Loucy (cell line): Measurements from ENCODE around the gene FBXO4.

ENCODE experiments used
- H2AFZ ChIP-seq: fragments of 200-600 bp; sonication (generic); 2 replicates; pipeline ENCODE4 v1.6.0; 2016; ENCODE audit warnings: antibody characterized with exemption, mild to moderate bottlenecking, low read length, moderate library complexity
- H3F3A ChIP-seq: fragments of 200-600 bp; 2 replicates; pipeline ENCODE4 v1.6.0; 2016; ENCODE audit warnings: antibody characterized with exemption, low read depth, mild to moderate bottlenecking
- H3K27me3 ChIP-seq: fragments of 200-600 bp; sonication (generic); 2 replicates; pipeline ENCODE4 v1.6.1; 2014; ENCODE audit warnings: low read length, mild to moderate bottlenecking; ENCODE audit not compliant: insufficient read depth, poor library complexity, severe bottlenecking
- H3K36me3 ChIP-seq: fragments of 200-600 bp; sonication (generic); 2 replicates; pipeline ENCODE4 v1.6.1; 2016; ENCODE audit warnings: low read length; ENCODE audit not compliant: insufficient read depth
- H3K4me1 ChIP-seq: fragments of 200-600 bp; sonication (generic); 2 replicates; pipeline ENCODE4 v1.5.1; 2014; ENCODE audit warnings: low read length, mild to moderate bottlenecking; ENCODE audit not compliant: insufficient read depth, poor library complexity, severe bottlenecking
- H3K4me2 ChIP-seq: fragments of 200-600 bp; sonication (generic); 2 replicates; pipeline ENCODE4 v1.6.0; 2014; ENCODE audit warnings: antibody characterized with exemption, low read length, low read depth, mild to moderate bottlenecking; ENCODE audit not compliant: poor library complexity, severe bottlenecking
- H3K4me3 ChIP-seq: fragments of 200-600 bp; sonication (generic); 2 replicates; pipeline ENCODE4 v1.5.1; 2014; ENCODE audit warnings: low read length, mild to moderate bottlenecking, mixed read lengths; ENCODE audit not compliant: poor library complexity, severe bottlenecking
- H3K79me2 ChIP-seq: fragments of 200-600 bp; sonication (generic); 2 replicates; pipeline ENCODE4 v1.6.1; 2014; ENCODE audit warnings: low read length; ENCODE audit not compliant: insufficient read depth
- H3K9ac ChIP-seq: fragments of 200-600 bp; sonication (generic); 2 replicates; pipeline ENCODE4 v1.6.0; 2014; ENCODE audit warnings: mild to moderate bottlenecking, low read depth, low read length, moderate library complexity; ENCODE audit not compliant: poor library complexity, severe bottlenecking
- H3K9me2 ChIP-seq: fragments of 200-600 bp; sonication (generic); replicated peaks from 2 replicates; pipeline ENCODE4 v1.6.1; 2016; ENCODE audit warnings: low read depth, low read length, mixed read lengths
- H3K9me3 ChIP-seq: fragments of 200-600 bp; sonication (generic); 2 replicates; pipeline ENCODE4 v1.6.1; 2014; ENCODE audit warnings: mild to moderate bottlenecking, antibody characterized with exemption, low read length, low read depth; ENCODE audit not compliant: insufficient read depth
- H4K20me1 ChIP-seq: fragments of 200-600 bp; sonication (generic); 2 replicates; pipeline ENCODE4 v1.6.0; 2014; ENCODE audit warnings: antibody characterized with exemption, low read length, mild to moderate bottlenecking; ENCODE audit not compliant: insufficient read depth, poor library complexity, severe bottlenecking
- CTCF ChIP-seq: fragments of 200-600 bp; sonication (generic); conservative IDR thresholded peaks from 2 replicates; pipeline ENCODE4 v1.5.1; 2014; ENCODE audit warnings: mild to moderate bottlenecking, antibody characterized with exemption, low read length
- EZH2phosphoT487 ChIP-seq: fragments of 200-600 bp; IDR thresholded peaks from 2 replicates; pipeline ENCODE4 v1.6.1; 2018; ENCODE audit warnings: antibody characterized with exemption, mild to moderate bottlenecking, moderate library complexity, borderline replicate concordance

FBXO4 gene

GRCh38 chr5:41954286-41954685, 29.2 kb downstream of the FBXO4 start:
- Histone ChIP-seq H3K79me2 (no peaks in the 10 kb centered on the region), H3F3A (no peaks in the 10 kb centered on the region), H3K4me2 (no peak overlapping the region), H2AFZ (no peak overlapping the region), H3K9me2 (no peaks in the 10 kb centered on the region), H4K20me1 (no peaks in the 10 kb centered on the region), H3K27me3 (no peaks in the 10 kb centered on the region), H3K4me3 (no peak overlapping the region), H3K9ac (no peak overlapping the region), H3K9me3 (no peaks in the 10 kb centered on the region), H3K36me3 (no peaks in the 10 kb centered on the region), H3K4me1 (no peaks in the 10 kb centered on the region)
- TF ChIP-seq CTCF (no peak), EZH2phosphoT487 (no peak)

GRCh38 chr5:41955432-41956024, 30.4 kb downstream of the FBXO4 start:
- Histone ChIP-seq H3K9me2 (no peaks in the 10 kb centered on the region), H3K9me3 (no peaks in the 10 kb centered on the region), H2AFZ (no peak overlapping the region), H3K9ac (no peak overlapping the region), H3K4me1 (no peaks in the 10 kb centered on the region), H4K20me1 (no peaks in the 10 kb centered on the region), H3K36me3 (no peaks in the 10 kb centered on the region), H3K27me3 (no peaks in the 10 kb centered on the region), H3K4me3 (no peak overlapping the region), H3K79me2 (no peaks in the 10 kb centered on the region), H3F3A (no peaks in the 10 kb centered on the region), H3K4me2 (no peak overlapping the region)
- TF ChIP-seq EZH2phosphoT487 (no peak), CTCF (no peak)

GRCh38 chr5:41956943-41957342, 31.9 kb downstream of the FBXO4 start:
- Histone ChIP-seq H3K9me3 (no peaks in the 10 kb centered on the region), H2AFZ (no peak overlapping the region), H3K27me3 (no peaks in the 10 kb centered on the region), H3K36me3 (no peaks in the 10 kb centered on the region), H3F3A (no peaks in the 10 kb centered on the region), H3K79me2 (no peaks in the 10 kb centered on the region), H3K4me1 (no peaks in the 10 kb centered on the region), H3K4me3 (no peak overlapping the region), H3K4me2 (no peak overlapping the region), H3K9me2 (no peaks in the 10 kb centered on the region), H3K9ac (no peak overlapping the region), H4K20me1 (no peaks in the 10 kb centered on the region)
- TF ChIP-seq EZH2phosphoT487 (no peak), CTCF (no peak)
